ENCODE measurements around the gene SNCB.

DNA sequence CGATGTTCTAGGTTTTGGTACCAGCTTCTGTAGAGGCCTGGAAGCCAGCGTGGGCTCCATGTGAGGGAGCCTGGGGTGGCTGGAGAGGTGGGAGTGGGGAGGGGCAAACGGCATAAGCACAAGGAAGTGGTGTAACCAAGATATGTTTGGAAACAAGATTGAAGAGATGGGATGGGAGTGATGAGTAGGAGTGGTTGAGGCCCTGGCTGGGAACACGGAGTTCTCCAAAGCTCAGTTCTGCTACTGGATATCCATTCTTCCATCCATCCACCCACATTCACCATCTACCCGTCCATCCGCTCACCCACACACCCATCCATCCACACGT, 29.1 kb upstream of the SNCB start:
- TF ChIP-seq, protein P1, sequence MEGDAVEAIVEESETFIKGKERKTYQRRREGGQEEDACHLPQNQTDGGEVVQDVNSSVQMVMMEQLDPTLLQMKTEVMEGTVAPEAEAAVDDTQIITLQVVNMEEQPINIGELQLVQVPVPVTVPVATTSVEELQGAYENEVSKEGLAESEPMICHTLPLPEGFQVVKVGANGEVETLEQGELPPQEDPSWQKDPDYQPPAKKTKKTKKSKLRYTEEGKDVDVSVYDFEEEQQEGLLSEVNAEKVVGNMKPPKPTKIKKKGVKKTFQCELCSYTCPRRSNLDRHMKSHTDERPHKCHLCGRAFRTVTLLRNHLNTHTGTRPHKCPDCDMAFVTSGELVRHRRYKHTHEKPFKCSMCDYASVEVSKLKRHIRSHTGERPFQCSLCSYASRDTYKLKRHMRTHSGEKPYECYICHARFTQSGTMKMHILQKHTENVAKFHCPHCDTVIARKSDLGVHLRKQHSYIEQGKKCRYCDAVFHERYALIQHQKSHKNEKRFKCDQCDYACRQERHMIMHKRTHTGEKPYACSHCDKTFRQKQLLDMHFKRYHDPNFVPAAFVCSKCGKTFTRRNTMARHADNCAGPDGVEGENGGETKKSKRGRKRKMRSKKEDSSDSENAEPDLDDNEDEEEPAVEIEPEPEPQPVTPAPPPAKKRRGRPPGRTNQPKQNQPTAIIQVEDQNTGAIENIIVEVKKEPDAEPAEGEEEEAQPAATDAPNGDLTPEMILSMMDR (conservative IDR thresholded peaks at IDR 0.05 in 1 of 2, IDR thresholded peaks at IDR 0.05 in 1 of 2; ENCODE audit: extremely low read depth in 1 of 2, insufficient read depth in 1 of 2, low read depth in 1 of 2, low read length in 2 of 2): no peak
- no peak for TF ChIP-seq EZH2 (IDR thresholded peaks at IDR 0.05; ENCODE audit: borderline replicate concordance, low read length)
